OCI-LY3 (cell line): ENCODE results near the gene MEMO1.

Source experiments
- CTCF ChIP-seq: fragments of 200-600, 300-600 bp; sonication (generic); IDR thresholded peaks from 2 replicates; pipeline ENCODE4 v1.5.1; 2014; ENCODE audit warnings: antibody characterized with exemption, low read length, low read depth
- EZH2phosphoT487 ChIP-seq: fragments of 200-600 bp; shearing (Covaris generic); IDR thresholded peaks from 2 replicates; pipeline ENCODE4 v1.6.1; 2018; ENCODE audit warnings: antibody characterized with exemption, mixed run types, low read depth

DNA sequence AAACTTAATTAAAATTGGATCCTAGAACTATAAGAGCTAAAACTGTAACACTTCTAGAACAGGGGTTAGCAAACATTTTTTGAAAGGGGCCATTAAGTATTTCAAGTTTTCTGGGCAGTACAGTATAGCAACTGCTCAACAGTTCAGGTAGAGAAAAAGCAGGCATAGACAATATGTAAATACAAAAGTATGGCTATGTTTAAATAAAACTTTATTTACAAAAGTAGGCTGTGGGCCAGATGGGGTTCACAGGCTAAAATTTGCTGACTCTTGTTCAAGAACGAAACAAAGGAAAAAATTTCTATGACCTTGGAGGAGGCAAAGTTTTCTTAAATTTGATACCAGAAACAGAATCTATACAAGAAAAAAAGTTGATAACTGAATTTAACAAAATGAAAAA is 114.5 kb downstream of the MEMO1 start:
- TF ChIP-seq EZH2phosphoT487 = no peak
- TF ChIP-seq CTCF = no peak
